H1 (cell line): Measurements from ENCODE around the gene ALG9. TPM values are rescaled to one million over a fixed set of nuclear protein-coding genes. Genes with fewer than 3 reads are reported as not detected.

Experiments used
- CHD2 ChIP-seq: IDR thresholded peaks from 2 replicates; pipeline ENCODE4 v1.6.1; 2012; ENCODE audit warnings: low read length, improper control_type of control experiment
- NANOG ChIP-seq: IDR thresholded peaks from 2 replicates; pipeline ENCODE4 v1.6.1; 2011; ENCODE audit warnings: low read length, low read depth, mild to moderate bottlenecking, inconsistent platforms; ENCODE audit not compliant: insufficient read depth, poor library complexity, severe bottlenecking
- PHF8 ChIP-seq: fragments of 200-600 bp; sonication (generic); conservative IDR thresholded peaks from 2 replicates; pipeline ENCODE4 v1.7.1; 2012; ENCODE audit warnings: low read depth, mild to moderate bottlenecking, inconsistent platforms, low read length, moderate library complexity
- POU5F1 ChIP-seq: IDR thresholded peaks from 2 replicates; pipeline ENCODE4 v1.6.1; 2011; ENCODE audit warnings: low read depth, mild to moderate bottlenecking, low read length, moderate library complexity
- SAP30 ChIP-seq: fragments of 300-600 bp; sonication (generic); IDR thresholded peaks from 2 replicates; pipeline ENCODE4 v1.7.1; 2012; ENCODE audit warnings: low read length, moderate library complexity, mild to moderate bottlenecking, inconsistent platforms; ENCODE audit not compliant: insufficient read depth, insufficient replicate concordance
- polyA plus RNA-seq, 7 experiments: library from polyadenylated mRNA; depleted of rRNA in 3 of 7; stranded (reverse) in 5 of 7; unstranded in 2 of 7; fragments of >200 nt in 5 of 7; fragments of 200-250 nt in 2 of 7; gene quantifications; 1 replicate in 5 of 7; 2 replicates in 1 of 7; 4 replicates in 1 of 7; pipeline versions ENCODE4 v1.2.1 to v1.2.3, GENCODE V29; 2011 to 2013; ENCODE audit warnings: missing spikeins in 2 of 7, mixed read lengths in 2 of 7
- total RNA-seq: library from RNA; stranded (reverse); fragmentation: NEBNext Ultra II Directional; extraction: Animal tissue kit (Norgen Biotek cat#: 25700); gene quantifications from 2 replicates; pipeline ENCODE4 v1.2.1, GENCODE V29; 2021
- TF ChIP-seq, protein P1 (sequence below): IDR thresholded peaks from 2 replicates; pipeline ENCODE4 v1.6.1; 2011; ENCODE audit warnings: low read depth, mild to moderate bottlenecking, low read length; ENCODE audit not compliant: insufficient read depth

ALG9 gene
- total and polyA plus RNA-seq, 2 of the 8 experiments (the other 6 are each of a cell fraction or from before 2014, with no cell fraction given): 23.5 to 24.5 TPM

DNA sequence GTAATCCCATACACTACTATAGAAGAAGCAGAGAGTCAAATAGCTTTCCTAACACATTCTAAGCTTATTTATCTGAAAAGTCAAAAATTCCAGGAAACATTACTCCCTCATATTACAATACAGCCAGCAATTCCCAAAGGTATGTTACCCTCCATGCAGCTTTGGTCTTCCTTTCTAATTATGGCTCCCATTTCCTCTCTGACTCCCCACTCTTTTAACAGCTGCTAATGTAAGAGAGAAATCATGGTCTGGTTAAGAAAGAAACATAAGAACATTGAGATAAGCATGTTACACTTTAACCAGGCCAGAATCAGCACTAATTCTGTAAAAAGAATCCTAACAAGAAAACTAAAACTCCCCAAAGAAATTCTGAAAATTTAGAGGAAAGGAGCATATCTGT lies 112.0 kb downstream of the ALG9 start (continued):
- TF ChIP-seq POU5F1 (no peak), NANOG (no peak), PHF8 (no peak), SAP30 (no peak), CHD2 (no peak)
- TF ChIP-seq, protein P1, sequence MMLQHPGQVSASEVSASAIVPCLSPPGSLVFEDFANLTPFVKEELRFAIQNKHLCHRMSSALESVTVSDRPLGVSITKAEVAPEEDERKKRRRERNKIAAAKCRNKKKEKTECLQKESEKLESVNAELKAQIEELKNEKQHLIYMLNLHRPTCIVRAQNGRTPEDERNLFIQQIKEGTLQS: no peak
